CD14-positive monocyte (primary cell): Measurements from ENCODE around the gene PRKD1. TPM values are rescaled to one million over a fixed set of nuclear protein-coding genes. Genes with fewer than 3 reads are reported as not detected.

Experiments used
- DNase-seq, 3 donors: peaks; one replicate each; pipeline ENCODE4 v3.0.0-alpha.2; 2011 to 2022
- H2AFZ ChIP-seq: 2 replicates; pipeline ENCODE4 v1.6.0; 2012; ENCODE audit warnings: mild to moderate bottlenecking, low read depth, low read length, inconsistent platforms; ENCODE audit not compliant: insufficient read depth, poor library complexity, severe bottlenecking
- H3K27ac ChIP-seq, 2 donors: 1 replicate in 1 of 2; 2 replicates in 1 of 2; pipeline ENCODE4 v1.5.1; 2012 to 2013; ENCODE audit warnings: low read length in 2 of 2, control low read depth in 1 of 2, inconsistent platforms in 1 of 2, low read depth in 1 of 2, mild to moderate bottlenecking in 1 of 2
- H3K27me3 ChIP-seq, 2 donors: one replicate each; pipeline versions ENCODE4 v1.6.0 to v1.6.1; 2011 to 2013; ENCODE audit warnings: low read length in 2 of 2; ENCODE audit not compliant: control insufficient read depth in 2 of 2, insufficient read depth in 2 of 2
- H3K36me3 ChIP-seq, 2 donors: replicated peaks in 1 of 2; 1 replicate in 1 of 2; 2 replicates in 1 of 2; pipeline versions ENCODE4 v1.5.1 to v1.6.1; 2012 to 2013; ENCODE audit warnings: low read length in 2 of 2, control low read depth in 1 of 2, inconsistent platforms in 1 of 2, mild to moderate bottlenecking in 1 of 2; ENCODE audit not compliant: insufficient read depth in 2 of 2, control insufficient read depth in 1 of 2
- H3K4me1 ChIP-seq, 2 donors: 1 replicate in 1 of 2; 2 replicates in 1 of 2; pipeline versions ENCODE4 v1.5.1 to v1.6.1; 2012 to 2013; ENCODE audit warnings: low read length in 2 of 2, control low read depth in 1 of 2, inconsistent platforms in 1 of 2, mild to moderate bottlenecking in 1 of 2, moderate library complexity in 1 of 2; ENCODE audit not compliant: insufficient read depth in 2 of 2, control insufficient read depth in 1 of 2
- H3K4me2 ChIP-seq: replicated peaks from 2 replicates; pipeline ENCODE3; 2012; ENCODE audit warnings: low read length, moderate library complexity, mild to moderate bottlenecking; ENCODE audit not compliant: poor library complexity, severe bottlenecking; ENCODE audit errors: extremely low read depth
- H3K4me3 ChIP-seq, 3 experiments: fragments of 200-600 bp in 1 of 3; sonication (generic) in 1 of 3; replicated peaks in 1 of 3; 1 replicate in 2 of 3; 2 replicates in 1 of 3; pipeline ENCODE4 v1.5.1; 2011 to 2013; ENCODE audit warnings: low read length in 3 of 3, mild to moderate bottlenecking in 3 of 3, control low read depth in 2 of 3, low read depth in 2 of 3, inconsistent platforms in 1 of 3, moderate library complexity in 1 of 3
- H3K79me2 ChIP-seq: 2 replicates; pipeline ENCODE4 v1.6.0; 2012; ENCODE audit warnings: mild to moderate bottlenecking, control low read depth, inconsistent platforms, low read length, moderate library complexity; ENCODE audit not compliant: insufficient read depth
- H3K9ac ChIP-seq: 2 replicates; pipeline ENCODE4 v1.6.0; 2017; ENCODE audit warnings: low read length, mild to moderate bottlenecking; ENCODE audit not compliant: insufficient read depth, poor library complexity, severe bottlenecking
- H3K9me3 ChIP-seq, 2 donors: replicated peaks in 1 of 2; 1 replicate in 1 of 2; 2 replicates in 1 of 2; pipeline versions ENCODE4 v1.5.1 to v1.6.1; 2012 to 2013; ENCODE audit warnings: low read length in 2 of 2, control low read depth in 1 of 2; ENCODE audit not compliant: control insufficient read depth in 1 of 2, insufficient read depth in 1 of 2
- H4K20me1 ChIP-seq: 2 replicates; pipeline ENCODE4 v1.6.0; 2012; ENCODE audit warnings: mild to moderate bottlenecking, low read length, control low read depth, moderate library complexity; ENCODE audit not compliant: insufficient read depth
- H3K27ac Mint-ChIP-seq, 7 donors: one replicate each; pipeline ENCODE4 v1.8.0; 2020; ENCODE audit warnings: mild to moderate bottlenecking in 7 of 7, mixed read lengths in 7 of 7, moderate library complexity in 6 of 7, inconsistent platforms in 2 of 7
- H3K27me3 Mint-ChIP-seq, 3 donors: one replicate each; pipeline ENCODE4 v1.8.0; 2021 to 2022; ENCODE audit warnings: low read depth in 3 of 3, mild to moderate bottlenecking in 3 of 3, mixed read lengths in 3 of 3, moderate library complexity in 3 of 3, inconsistent platforms in 1 of 3
- H3K36me3 Mint-ChIP-seq, 2 donors: one replicate each; pipeline ENCODE4 v1.8.0; 2020; ENCODE audit warnings: mixed read lengths in 2 of 2, inconsistent platforms in 1 of 2, mild to moderate bottlenecking in 1 of 2
- H3K4me1 Mint-ChIP-seq: one replicate; pipeline ENCODE4 v1.8.0; 2020; ENCODE audit warnings: mild to moderate bottlenecking, mixed read lengths
- H3K4me3 Mint-ChIP-seq, 2 donors: one replicate each; pipeline ENCODE4 v1.8.0; 2020; ENCODE audit warnings: mild to moderate bottlenecking in 2 of 2, mixed read lengths in 2 of 2, moderate library complexity in 1 of 2
- H3K9me3 Mint-ChIP-seq, 7 donors: one replicate each; pipeline ENCODE4 v1.8.0; 2020 to 2022; ENCODE audit warnings: mixed read lengths in 7 of 7, mild to moderate bottlenecking in 6 of 7, moderate library complexity in 6 of 7, inconsistent platforms in 2 of 7
- CTCF ChIP-seq: fragments of 200-600 bp; IDR thresholded peaks from one replicate; pipeline ENCODE4 v1.8.0; 2022; ENCODE audit warnings: antibody characterized with exemption, mild to moderate bottlenecking
- WGBS: methylation state at CpG from one replicate; pipeline ENCODE4 v1.1.5; 2013; ENCODE audit warnings: missing lambda C conversion rate; ENCODE audit not compliant: insufficient coverage; 5-methylcytosine and 5-hydroxymethylcytosine counted together
- intact Hi-C, 2 donors: fragments of 100-400 bp; cut with micrococcal nuclease; formaldehyde crosslinking; loops; one replicate each; pipeline versions ENCODE4 v1.15.0 to v1.15.1; 2023
- polyA plus RNA-seq, 3 donors: library from polyadenylated mRNA; depleted of rRNA in 1 of 3; unstranded in 2 of 3; stranded (reverse) in 1 of 3; fragments of 300-500 nt in 2 of 3; fragments of >200 nt in 1 of 3; fragmentation: Illumina TruSeq in 2 of 3; gene quantifications; 1 replicate in 2 of 3; 2 replicates in 1 of 3; pipeline ENCODE4 v1.2.3, GENCODE V29; 2012 to 2021

Gene PRKD1
- polyA plus RNA-seq, 3 donors = not detected

- Histone ChIP-seq H3K4me1 (no peaks in the 10 kb centered on the region), H3K36me3 (no peaks in the 10 kb centered on the region), H3K27me3 (no peaks in the 10 kb centered on the region), H3K27ac (no peak overlapping the region), H3K79me2 (no peaks in the 10 kb centered on the region), H3K4me3 (no peak overlapping the region), H4K20me1 (no peaks in the 10 kb centered on the region), H3K9ac (no peak overlapping the region), H3K9me3 (peaks cover 18 to 22% of the 10 kb centered on the region in 2 donors), H2AFZ (no peak overlapping the region), H3K4me2 (no peak overlapping the region)
- DNase-seq = no peak
- no peak overlapping the region for H3K4me3 Mint-ChIP-seq
- 67% methylated on average over 1 of the region's 2 CpGs for WGBS
- TF ChIP-seq CTCF = no peak
- H3K27me3 Mint-ChIP-seq = peaks cover 0 to 2% (median 0%) of the 10 kb centered on the region in 3 donors
- intact Hi-C loops = no loop called here
- no peak overlapping the region for H3K27ac Mint-ChIP-seq
- H3K36me3 Mint-ChIP-seq = no peaks in the 10 kb centered on the region
- H3K9me3 Mint-ChIP-seq = peaks cover 6 to 32% (median 13%) of the 10 kb centered on the region in 7 donors
- no peaks in the 10 kb centered on the region for H3K4me1 Mint-ChIP-seq
Observed at GRCh38 chr14:29836395-29836794, 91.3 kb downstream of the PRKD1 start.

GRCh38 chr14:29832042-29832441, 95.6 kb downstream of the PRKD1 start:
- Mint-ChIP-seq H3K36me3 (no peaks in the 10 kb centered on the region), H3K9me3 (peaks cover 0 to 7% (median 5%) of the 10 kb centered on the region in 7 donors), H3K4me1 (no peaks in the 10 kb centered on the region), H3K4me3 (no peak overlapping the region), H3K27me3 (peaks cover 0 to 2% (median 0%) of the 10 kb centered on the region in 3 donors), H3K27ac (no peak overlapping the region)
- Histone ChIP-seq H3K4me2 (no peak overlapping the region), H3K9me3 (no peaks in the 10 kb centered on the region), H3K27ac (no peak overlapping the region), H3K9ac (no peak overlapping the region), H4K20me1 (no peaks in the 10 kb centered on the region), H3K4me1 (no peaks in the 10 kb centered on the region), H3K27me3 (no peaks in the 10 kb centered on the region), H3K36me3 (no peaks in the 10 kb centered on the region), H2AFZ (no peak overlapping the region), H3K79me2 (no peaks in the 10 kb centered on the region), H3K4me3 (no peak overlapping the region)
- TF ChIP-seq CTCF = no peak
- WGBS = no CpG with 5 or more reads among the region's 3 CpGs
- intact Hi-C loops = no loop called here
- no peak for DNase-seq
